HS-27A (cell line): Measurements from ENCODE around the gene IL22RA2.
A peak's percentile ranks its signal among the peaks of the same experiment; 100 is the strongest.

Source experiments
- DNase-seq: peaks from one replicate; pipeline ENCODE4 v3.0.0-alpha.2; 2012; ENCODE audit warnings: low read depth, missing footprints

Gene IL22RA2

GRCh38 chr6:137166247-137167098 lies 7.0 kb downstream of the IL22RA2 start:
- DNase-seq = no peak

- no peak for DNase-seq
Measured at GRCh38 chr6:137165375-137166246, 7.8 kb downstream of the IL22RA2 start.

GRCh38 chr6:137163732-137164318 lies 9.6 kb downstream of the IL22RA2 start:
- no peak for DNase-seq

GRCh38 chr6:137162692-137163306 lies 10.6 kb downstream of the IL22RA2 start:
- no peak for DNase-seq

- DNase-seq = peak; percentile 55
Measured at GRCh38 chr6:137161949-137162348, 11.5 kb downstream of the IL22RA2 start.

- peak; percentile 73 for DNase-seq
Measured at GRCh38 chr6:137160763-137161162, 12.7 kb downstream of the IL22RA2 start.

- DNase-seq = peak; percentile 64
Measured at GRCh38 chr6:137159912-137160311, 13.5 kb downstream of the IL22RA2 start.

GRCh38 chr6:137157601-137158000 lies 15.8 kb downstream of the IL22RA2 start:
- no peak for DNase-seq

- DNase-seq = no peak
Measured at GRCh38 chr6:137156650-137157049, 16.8 kb downstream of the IL22RA2 start.

GRCh38 chr6:137155830-137156229 lies 17.6 kb downstream of the IL22RA2 start:
- DNase-seq = no peak

- DNase-seq = no peak
Measured at GRCh38 chr6:137150072-137150471, 23.4 kb downstream of the IL22RA2 start.

- DNase-seq = no peak
Measured at GRCh38 chr6:137149035-137149393, 24.4 kb downstream of the IL22RA2 start.

GRCh38 chr6:137148306-137149034 lies 25.0 kb downstream of the IL22RA2 start:
- no peak for DNase-seq

- DNase-seq = no peak
Measured at GRCh38 chr6:137147195-137147594, 26.2 kb downstream of the IL22RA2 start.

- no peak for DNase-seq
Measured at GRCh38 chr6:137146206-137146605, 27.2 kb downstream of the IL22RA2 start.

GRCh38 chr6:137145421-137145820 lies 28.0 kb downstream of the IL22RA2 start:
- no peak for DNase-seq

GRCh38 chr6:137136065-137136464 lies 37.4 kb downstream of the IL22RA2 start:
- DNase-seq = no peak

- no peak for DNase-seq
Measured at GRCh38 chr6:137134483-137134882, 39.0 kb downstream of the IL22RA2 start.

- no peak for DNase-seq
Measured at GRCh38 chr6:137133122-137133521, 40.3 kb downstream of the IL22RA2 start.

GRCh38 chr6:137126875-137127485 lies 46.5 kb downstream of the IL22RA2 start:
- DNase-seq = no peak

- no peak for DNase-seq
Measured at GRCh38 chr6:137123078-137123477, 50.4 kb downstream of the IL22RA2 start.
